ENCODE results near the gene TSPAN9.

The TSPAN9 gene

DNA sequence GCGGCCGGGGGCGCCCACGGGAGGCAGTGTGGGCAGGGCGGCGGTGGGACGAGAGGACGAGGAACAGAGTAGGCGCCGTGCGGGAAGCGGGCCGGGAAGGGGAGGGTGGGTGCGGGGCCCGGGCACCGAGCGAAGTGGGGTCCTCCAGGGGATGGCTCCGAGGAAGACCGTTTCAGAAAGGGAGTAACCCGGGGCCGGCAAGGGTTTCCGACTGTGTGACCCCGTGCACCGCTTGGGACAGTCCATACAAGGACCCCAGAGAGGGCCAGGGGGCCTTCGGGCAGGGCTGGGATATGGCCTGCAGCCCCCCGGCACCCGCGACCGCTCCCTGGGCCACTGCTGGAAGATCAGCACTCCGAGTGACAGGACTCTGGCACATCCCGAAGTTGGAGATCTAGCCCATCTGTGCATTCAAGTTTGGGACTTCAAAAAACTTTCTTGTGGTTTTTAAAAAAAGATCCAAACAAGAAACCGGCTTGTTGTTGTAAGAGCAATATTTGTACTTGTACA, 448 bp downstream of the TSPAN9 start:
- DNase-seq (ENCODE audit: low read depth in 2 of 2) = no peak

DNA sequence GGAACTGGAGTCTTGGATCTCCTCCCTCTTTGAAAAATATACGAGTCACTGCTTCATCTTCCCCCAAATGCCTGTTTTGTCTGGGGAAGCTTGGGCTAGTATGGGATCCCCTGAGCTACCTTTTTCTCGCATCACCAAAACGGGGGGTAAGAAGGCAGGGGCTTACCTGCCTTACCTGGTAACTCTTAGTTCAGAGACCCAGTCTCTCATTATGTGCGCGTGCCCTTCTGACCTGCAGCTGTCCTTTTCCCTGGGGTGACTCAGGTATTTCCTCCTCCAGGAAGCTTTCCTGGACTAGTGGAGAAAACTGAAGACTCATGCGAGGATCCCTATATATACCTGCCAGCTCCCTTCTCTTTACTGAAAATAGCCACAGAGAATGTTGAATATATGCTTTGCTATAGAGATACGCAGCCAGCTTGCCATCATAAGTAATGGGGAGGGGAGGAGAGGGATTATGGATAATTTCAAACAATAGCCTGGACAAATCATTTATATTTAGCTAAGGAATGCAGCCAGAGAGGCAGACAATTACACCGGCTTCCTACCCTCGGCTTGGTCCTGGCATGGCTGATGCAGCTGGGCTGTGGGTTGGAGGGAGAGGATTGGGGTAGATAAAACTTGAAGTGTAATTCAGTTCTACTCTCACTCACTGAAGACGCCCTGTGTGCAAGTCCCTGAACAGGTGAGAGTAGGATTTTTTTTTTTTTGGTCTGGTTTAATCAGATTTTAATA, 1.1 kb downstream of the TSPAN9 start:
- DNase-seq (ENCODE audit: low read depth in 2 of 2) = no peak

DNA sequence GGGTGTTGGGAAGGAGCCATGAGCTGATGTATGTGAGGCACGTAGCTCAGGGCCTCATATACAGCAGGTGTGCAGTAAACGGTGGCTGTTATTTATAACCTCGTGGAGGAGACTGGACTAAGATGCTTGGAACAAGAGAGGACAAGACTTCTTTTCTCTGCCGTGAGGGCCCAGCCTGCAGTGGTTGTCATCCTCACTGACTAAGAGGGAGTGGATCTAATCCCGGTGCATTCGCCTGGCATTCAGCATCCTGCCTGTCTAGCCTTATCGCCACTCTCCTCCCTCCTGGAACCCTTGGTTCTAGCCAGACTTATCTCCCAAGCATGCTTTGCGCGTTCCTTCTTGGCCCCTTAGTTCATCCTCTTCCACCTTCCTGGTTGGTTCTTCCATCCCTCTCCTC, 3.9 kb downstream of the TSPAN9 start:
- DNase-seq (ENCODE audit: low read depth in 2 of 2) = no peak

DNA sequence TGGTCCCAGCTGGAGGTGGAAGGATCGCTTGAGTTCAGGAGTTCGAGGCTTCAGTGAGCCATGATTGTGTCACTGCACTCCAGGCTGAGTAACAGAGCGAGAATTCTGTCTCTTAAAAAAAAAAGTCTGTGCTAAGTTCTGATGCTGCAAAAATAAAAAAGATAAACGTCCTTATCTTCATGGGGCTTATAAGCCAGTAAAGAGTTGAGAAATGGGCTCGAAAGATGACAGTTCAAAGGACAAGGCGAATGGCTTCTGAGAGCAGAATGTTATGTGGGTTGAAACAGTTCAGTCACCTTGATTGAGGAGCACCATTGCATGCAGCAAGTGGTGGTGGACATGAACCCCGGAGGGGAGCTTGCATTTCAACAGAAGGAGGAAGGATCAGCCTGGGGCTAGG, 4.7 kb downstream of the TSPAN9 start:
- no peak for DNase-seq (ENCODE audit: low read depth in 2 of 2)

DNA sequence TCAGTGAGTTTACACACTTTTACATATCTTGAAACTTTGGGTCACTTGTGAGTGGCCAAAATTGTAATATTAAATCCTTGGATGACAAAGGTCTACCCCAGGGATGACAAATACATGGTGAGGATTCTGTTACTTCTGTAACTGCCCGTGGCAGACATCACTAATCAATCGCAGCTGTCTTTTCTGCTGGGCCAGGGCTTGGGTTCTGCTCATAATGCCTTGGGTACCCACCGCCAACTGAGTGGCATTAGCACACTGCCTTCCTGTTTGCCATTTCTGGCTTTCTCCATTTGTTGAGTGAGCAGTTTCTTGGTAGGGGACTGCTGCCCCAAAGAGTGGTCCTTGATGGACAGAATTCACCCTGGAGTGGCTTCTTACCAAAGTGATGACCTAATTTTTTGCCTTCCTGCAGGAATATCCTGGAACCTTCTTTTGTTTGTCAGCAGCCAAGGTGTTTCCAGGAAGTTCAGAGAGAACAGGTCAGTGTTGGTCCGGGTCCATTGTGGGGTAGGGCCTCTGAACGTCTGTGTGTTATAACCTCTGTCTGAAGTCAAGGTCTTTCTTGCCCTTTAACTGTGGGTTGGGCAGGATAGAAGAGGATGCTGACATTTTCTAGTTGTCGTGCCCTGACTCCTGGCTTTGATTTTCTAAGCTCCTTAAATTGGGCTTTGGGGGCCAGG, 6.2 kb downstream of the TSPAN9 start:
- no peak for DNase-seq (ENCODE audit: low read depth in 2 of 2)

DNA sequence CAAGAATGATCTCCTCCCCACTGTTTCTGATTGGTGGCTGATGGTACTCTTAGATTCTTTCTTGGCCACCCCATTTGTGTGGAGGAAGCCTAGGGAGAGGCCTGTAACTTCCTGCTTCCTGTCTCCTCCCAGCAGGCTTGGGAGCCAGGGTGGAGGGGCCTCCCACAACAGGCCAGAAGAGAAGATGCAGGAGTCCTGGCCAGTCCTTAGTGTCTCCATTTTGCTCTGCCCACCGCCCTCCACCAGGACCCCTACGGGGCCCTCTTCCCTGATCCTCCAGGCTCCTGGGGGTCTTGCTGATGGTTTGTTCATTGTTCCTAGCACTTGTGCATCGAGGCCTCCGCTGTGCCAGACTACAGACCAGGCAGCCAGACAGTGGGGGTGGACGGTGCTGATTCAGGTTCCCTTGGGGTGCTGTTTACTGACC, 6.8 kb downstream of the TSPAN9 start:
- DNase-seq (ENCODE audit: low read depth in 2 of 2) = no peak

DNA sequence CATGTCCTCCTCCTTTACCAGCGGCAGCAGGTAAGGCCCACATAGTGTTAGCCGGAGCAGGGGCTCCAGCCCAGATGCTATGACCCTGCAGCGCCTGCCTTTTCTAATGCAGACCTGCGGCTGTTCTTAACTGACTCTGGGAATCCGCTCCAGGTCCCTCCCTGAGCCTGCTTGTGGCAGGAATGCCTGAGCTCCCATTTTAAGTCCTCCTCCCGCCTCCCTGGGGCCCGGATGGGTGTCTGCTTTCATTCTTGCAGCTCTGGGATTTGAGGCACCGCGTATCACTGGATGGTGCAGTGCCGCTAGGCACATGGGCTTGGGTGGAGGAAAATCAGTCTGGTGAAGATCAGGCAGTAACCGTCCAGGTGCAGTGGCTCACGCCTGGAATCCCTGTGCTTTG, 7.6 kb downstream of the TSPAN9 start:
- DNase-seq (ENCODE audit: low read depth in 2 of 2) = no peak

DNA sequence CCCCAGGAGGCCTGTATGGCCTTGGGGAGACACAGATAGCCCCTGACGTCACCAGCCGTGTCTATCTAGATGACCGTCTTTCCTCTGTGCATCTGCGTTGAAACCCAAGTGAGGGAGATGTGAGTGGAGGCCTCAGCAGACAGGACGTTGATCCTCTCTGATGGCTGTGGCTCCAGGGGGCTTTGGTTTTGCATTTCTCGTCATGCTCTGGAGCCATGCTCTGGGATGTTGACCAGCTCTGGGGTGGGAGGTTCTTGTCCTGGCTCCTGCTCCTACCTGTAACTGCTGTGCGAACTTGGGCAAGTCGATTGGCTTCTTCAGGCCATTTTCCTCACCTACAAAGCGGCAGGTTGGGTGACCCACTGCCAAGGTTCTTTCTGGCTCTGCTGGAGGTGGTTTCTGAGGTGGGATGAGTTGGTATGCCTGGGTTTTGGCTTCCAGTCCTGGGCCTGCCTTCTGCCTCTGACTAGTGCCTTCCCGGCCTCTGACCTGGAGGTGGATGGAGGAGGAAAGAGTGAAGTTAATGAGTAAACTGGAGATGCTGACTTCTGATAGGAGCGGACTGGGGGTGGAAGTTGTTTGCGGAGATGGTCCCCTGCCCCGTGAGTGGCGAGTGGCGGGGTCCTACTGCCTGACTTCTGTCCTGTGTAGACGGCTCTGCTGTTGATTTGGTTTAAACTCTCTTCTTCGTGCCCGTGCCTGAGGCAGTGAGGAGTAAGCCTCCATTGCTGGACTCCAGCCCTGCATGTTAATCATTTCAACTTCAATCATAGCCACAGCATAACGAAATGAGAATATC, 8.4 kb downstream of the TSPAN9 start:
- no peak for DNase-seq (ENCODE audit: low read depth in 2 of 2)

DNA sequence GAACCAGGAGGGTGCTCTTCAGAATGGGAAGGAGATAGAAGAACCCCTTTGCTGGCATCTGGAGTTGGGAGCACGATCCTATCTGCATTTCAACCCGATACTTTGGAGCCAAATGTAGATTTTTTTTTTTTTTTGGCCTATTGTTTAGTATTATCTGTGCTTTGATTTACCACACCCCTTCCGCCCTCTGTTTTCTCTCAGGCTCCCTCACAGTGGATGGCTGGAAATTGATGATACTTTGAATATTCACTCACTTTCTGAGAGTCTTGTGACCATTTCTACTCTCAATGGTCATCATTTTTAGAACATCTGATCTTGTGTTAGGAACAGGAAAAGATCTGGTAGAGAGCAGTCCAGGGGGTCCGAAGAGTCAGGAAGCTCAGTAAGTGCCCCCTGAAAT, 9.0 kb downstream of the TSPAN9 start:
- DNase-seq (ENCODE audit: low read depth in 2 of 2) = no peak

DNA sequence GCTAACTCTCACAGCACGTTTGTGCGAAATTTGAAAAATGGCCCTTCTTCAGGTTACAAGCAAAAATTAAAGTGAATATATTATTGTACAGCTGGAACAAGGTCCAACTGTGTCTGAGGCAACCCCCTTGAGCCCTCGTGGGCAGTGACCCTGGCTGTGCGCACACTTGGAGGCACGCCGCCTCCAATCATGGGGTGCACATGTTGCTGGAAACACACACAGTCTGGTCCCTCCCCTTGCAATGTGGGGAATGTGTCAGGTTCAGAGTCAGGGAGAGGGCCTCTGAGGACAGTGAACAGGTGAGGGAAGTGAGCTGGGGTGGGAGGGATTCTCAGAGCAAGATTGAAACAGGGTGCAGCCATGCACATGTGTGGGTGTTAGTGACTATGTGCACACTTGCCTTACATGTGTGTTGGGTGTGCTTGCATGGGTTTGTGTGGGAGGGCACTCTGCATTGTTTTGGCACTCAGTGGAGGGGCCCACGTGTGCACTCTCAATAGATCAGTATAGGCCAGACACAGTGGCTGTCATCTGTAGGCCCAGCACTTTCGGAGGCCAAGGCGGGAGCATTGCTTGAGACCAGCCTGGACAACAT, 9.6 kb downstream of the TSPAN9 start:
- DNase-seq (ENCODE audit: low read depth in 2 of 2) = no peak

DNA sequence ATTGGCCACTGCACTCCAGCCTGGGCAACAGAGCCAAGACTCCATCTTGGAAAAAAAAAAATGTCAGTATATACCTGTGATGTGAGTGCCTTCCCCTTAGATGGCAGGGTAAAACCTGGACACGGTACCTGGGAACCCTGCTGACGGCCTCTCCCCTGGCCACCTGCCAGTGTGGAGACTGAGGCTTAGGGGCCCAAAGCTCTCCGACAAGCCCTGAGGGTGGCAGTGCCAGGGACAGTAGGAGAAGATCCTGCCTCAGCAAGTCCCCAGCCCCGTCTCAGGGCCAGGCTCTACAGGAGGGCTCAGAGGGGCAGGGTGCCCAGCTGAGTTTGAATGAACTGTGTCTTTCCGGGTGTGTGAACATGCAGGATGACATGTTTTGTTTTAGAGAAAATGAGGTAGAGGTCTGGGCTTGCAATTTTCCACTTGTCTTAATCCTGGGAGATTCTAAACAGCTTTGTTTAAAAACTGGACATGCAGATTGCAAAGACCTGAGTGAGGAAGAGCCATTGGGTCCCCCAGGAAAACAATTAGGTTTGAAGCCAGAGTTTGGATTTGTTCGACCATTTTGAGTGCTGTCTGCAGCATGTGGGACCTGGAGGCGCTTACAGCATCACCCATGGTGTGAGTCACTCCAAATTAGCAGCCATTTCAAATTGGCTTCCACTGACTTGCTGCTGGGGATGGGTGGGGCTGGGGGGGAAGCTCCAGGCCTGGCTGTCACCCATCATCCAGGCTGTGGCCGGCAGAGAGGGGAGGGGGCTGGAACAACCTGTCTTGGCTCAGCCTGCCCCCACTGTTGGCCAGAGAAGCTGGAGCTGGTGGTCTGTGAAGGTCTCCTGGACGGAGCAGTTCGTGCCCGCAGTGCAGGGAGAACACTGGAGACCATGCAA, 10.8 kb downstream of the TSPAN9 start:
- DNase-seq (ENCODE audit: low read depth in 2 of 2) = no peak

DNA sequence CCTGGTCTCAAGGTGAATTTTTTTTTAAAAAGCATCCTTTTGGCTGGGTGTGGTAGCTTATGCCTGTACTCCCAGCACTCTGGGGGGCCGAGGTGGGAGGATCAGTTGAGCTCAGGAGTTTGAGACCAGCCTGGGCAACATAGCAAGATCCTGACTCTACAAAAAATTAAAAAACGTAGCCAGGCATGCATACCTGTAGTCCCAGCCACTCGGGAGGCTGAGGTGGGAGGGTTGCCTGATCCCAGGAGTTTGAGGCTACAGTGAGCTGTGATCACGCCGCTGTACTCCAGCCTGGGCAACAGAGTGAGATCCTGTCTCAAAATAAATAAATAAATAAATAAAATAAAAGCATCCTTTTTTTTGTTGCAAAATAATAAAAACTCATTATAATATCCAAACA, 12.4 kb downstream of the TSPAN9 start:
- no peak for DNase-seq (ENCODE audit: low read depth in 2 of 2)

DNA sequence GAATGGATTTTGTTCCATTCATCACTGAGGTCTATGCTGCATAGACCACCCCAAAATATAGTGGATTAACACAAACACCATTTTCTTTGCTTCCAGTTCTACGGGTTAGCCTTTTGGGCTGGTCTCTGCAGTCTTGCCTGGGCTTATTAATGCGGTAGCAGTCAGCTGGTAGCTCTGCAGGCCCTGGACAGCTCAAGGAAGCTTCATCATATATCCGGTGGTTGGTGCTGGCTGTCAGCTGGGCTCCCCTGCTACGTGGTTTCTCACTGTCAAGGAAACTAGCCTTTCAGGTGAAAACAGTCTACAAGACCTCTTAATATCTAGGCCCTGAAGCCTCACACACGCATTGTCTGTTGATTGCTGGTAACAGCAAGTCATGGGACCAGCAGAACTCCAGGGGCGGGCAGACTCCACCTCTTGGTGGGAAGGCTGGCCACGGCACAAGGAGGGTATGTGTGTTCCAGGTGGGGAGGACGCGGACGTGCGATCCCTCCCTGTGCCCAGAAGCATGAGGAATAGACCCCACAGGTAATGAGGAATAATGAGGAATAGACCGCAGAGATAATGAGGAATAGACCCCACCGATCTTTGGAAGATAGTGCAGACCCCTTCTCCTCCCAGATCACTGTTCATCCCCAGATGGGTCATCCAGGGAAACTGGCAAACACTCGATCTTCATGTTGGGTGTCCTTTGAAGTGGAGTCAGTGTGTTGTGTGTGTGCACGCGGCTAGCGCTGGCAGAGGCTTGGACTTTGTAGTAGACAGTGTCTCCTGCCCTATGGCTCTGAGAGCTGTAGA, 13.3 kb downstream of the TSPAN9 start:
- DNase-seq (ENCODE audit: low read depth in 2 of 2) = no peak

DNA sequence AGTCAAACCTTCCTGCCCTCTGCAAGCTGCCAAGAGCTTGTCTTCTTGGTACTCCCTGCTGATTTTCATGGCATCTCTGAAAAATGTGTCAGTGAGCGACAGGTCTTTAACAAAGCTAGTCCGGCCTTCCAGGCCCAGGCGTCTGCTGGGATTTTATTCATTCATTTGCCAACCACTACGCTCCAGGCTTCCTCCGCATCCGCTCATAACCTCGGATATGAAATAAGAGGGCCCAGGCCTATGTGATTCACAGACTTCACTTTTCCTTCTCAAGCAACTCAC, 13.8 kb downstream of the TSPAN9 start:
- no peak for DNase-seq (ENCODE audit: low read depth in 2 of 2)

DNA sequence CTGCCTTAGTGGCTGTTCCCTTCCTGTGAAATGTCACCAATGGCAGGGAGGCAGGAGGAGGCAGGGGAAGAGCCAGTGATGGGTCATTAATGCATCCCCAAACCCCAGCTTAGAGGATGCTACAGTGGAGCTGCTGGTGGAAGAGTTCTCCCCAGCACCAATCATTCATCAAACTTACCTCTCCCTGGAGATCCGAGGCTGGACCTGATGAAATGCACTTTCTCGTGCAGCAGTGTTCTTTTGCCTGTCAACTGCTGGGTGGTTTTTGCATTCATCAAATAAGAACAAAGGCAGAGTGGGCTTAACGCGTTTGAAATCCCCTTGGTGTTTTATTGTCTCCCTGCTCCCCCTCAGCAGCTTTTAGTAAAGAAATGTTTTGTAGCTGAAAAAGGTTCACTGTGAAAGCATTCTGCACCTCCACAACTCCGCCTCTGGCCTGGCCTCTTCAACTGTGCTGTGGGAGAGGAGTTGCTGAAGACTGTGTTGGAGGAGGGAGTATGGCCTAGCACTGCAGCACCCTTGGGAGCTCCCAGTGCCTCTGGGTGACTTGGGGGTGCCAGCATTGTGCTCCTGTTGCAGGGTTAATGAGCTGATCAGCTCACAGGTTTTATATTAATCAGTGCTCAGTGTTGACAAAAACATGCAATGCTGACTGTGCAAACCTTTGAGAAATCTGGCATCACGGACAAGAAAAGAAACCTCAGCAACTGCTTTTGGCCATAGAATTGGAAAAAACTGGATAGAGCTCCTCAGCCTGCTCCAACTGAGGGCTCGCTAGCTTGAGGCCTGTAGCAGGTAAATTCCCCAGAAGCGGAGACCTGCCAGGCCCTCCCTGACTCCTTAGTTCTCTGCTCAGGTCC, 14.4 kb downstream of the TSPAN9 start:
- no peak for DNase-seq (ENCODE audit: low read depth in 2 of 2)

DNA sequence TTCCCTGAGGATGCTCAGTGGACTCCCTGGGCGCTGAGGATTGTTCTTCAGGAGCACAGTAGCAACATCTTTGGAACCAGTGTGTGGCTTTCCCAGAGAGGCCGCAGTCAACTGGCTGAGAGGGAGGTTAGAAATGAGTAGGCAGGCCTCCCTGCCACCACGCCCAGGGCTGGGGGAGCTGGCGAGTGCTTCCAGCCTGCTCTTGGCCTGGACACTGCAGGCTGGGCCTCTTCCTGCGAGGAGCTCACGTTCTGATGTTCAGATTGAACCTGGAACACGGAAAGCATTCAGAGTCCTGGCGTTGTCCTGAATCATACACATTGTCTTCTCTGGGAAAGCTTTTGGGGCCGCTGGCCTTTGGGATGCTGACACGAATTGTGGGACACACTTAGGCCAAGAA, 15.6 kb downstream of the TSPAN9 start:
- no peak for DNase-seq (ENCODE audit: low read depth in 2 of 2)

DNA sequence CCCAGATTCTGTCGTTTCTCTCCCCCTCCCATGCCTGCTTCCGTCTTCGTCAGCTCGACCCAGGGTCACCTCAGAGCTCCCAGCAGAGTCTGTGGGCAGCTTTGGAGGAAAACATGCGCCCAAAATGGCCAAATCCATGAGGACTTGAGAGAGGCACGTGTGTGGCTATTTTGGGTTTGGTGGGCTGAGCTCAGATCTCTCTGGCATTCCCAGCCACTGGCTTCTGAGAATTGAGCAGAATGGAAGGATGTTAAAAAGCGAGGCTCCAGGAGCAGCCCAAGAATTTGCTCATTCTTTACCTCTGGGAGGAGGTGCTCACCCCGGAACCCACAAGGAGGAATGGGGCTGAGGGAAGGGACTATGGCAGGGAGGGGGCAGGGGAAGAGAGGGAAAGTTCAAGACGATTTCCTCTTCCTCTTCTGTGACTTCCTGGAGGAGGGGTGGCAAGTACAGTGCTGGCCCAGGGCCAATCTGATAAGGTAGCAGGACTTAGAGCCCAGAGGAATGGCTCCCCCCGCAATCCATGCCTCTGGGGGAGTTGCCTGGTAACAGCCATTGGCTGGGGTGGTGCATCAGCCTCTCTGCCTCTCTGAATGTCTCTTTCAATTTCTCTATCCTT, 20.1 kb downstream of the TSPAN9 start:
- DNase-seq (ENCODE audit: low read depth in 2 of 2) = no peak

DNA sequence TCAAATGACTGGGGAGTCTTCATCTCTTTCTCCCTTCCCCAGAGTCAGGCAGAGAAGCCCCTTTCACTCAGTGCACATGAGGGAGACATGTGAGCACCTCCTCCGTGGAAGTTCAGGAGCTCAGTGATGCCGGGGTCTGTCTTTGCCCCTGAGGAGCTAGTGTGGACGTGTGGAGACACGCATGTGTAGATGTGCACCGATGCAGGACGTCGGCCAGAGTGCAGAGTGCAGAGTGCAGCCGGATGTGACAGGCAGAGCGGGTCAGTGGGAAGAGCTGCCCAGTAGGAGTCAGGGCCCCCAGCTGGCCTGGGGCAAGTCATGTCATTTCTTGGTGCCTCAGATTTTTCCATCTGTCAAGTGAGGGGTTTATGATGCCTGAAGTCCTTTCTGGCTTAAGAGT, 20.7 kb downstream of the TSPAN9 start:
- DNase-seq (ENCODE audit: low read depth in 2 of 2) = no peak

DNA sequence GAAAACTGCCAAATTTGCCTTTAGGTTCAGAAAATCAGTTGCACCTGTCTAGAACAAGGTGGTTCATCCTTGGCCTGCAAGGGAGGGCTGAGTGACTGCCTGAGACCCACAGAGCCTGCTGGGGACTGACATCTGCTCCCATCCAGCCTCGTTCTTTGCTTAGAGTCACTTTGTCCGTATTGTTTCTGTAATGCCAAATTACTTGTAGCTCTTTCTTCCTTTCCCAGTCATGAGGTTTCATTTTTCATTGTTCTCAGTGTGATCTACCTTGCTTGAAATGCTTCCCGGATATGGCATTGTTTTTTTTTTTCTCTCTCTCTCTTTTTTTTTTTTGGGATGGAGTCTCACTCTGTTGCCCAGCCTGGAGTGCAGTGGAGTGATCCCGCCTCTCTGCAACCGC, 21.3 kb downstream of the TSPAN9 start:
- DNase-seq (ENCODE audit: low read depth in 2 of 2) = no peak

Measured in stimulated activated CD8-positive, alpha-beta memory T cell treated with anti-CD3 and anti-CD28 coated beads, Interleukin-15, amount 100 ng/mL, for 4 hours (primary cell).